GM12873 (cell line): Measurements from ENCODE around the gene CD86.

Experiments used
- TF ChIP-seq, protein P1 (sequence below): IDR thresholded peaks from 2 replicates; pipeline ENCODE4 v1.5.1; 2012; ENCODE audit warnings: low read depth, mild to moderate bottlenecking, moderate library complexity, low read length, control low read depth; ENCODE audit not compliant: insufficient read depth; ENCODE audit errors: missing control alignments

The CD86 gene

DNA sequence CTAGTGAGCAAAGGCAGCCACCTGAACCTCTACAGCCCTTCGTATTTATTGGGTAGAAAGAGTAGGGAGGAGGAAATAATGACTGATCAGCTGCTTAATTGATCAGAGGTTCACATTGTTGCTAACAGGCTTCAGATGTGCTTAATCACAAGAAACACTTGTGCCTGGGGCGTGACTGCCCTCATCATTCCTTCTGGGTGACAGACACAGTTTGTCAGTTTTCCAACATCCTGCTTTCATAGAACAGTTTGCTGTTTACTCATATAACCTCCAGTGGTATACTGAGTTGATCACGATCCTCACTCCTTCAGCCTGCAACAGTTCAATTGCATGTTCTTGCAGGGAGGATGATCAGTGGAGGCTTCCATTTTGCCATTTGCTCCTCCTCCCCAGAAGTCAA, 114.7 kb downstream of the CD86 start:
- TF ChIP-seq, protein P1, sequence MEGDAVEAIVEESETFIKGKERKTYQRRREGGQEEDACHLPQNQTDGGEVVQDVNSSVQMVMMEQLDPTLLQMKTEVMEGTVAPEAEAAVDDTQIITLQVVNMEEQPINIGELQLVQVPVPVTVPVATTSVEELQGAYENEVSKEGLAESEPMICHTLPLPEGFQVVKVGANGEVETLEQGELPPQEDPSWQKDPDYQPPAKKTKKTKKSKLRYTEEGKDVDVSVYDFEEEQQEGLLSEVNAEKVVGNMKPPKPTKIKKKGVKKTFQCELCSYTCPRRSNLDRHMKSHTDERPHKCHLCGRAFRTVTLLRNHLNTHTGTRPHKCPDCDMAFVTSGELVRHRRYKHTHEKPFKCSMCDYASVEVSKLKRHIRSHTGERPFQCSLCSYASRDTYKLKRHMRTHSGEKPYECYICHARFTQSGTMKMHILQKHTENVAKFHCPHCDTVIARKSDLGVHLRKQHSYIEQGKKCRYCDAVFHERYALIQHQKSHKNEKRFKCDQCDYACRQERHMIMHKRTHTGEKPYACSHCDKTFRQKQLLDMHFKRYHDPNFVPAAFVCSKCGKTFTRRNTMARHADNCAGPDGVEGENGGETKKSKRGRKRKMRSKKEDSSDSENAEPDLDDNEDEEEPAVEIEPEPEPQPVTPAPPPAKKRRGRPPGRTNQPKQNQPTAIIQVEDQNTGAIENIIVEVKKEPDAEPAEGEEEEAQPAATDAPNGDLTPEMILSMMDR = no peak
